Thyroid gland (tissue), 4 donors: ENCODE data around the gene CCDC154. TPM values are rescaled to one million over a fixed set of nuclear protein-coding genes. Genes with fewer than 3 reads are reported as not detected.

Experiments
- DNase-seq, 2 donors: peaks; one replicate each; pipeline ENCODE4 v3.0.0-alpha.2; 2019
- H3K27ac ChIP-seq, 3 donors: fragments of 200-600 bp; sonication (generic); 1 replicate in 2 of 3; 2 replicates in 1 of 3; pipeline ENCODE4 v1.5.1; 2016 to 2019; ENCODE audit warnings: mild to moderate bottlenecking in 1 of 3, moderate library complexity in 1 of 3
- H3K27me3 ChIP-seq: fragments of 200-600 bp; sonication (generic); one replicate; pipeline ENCODE4 v1.5.1; 2019
- H3K36me3 ChIP-seq, 2 donors: fragments of 200-600 bp; sonication (generic); one replicate each; pipeline ENCODE4 v1.5.1; 2016 to 2019
- H3K4me1 ChIP-seq, 2 donors: fragments of 200-600 bp; sonication (generic); one replicate each; pipeline ENCODE4 v1.5.1; 2017 to 2019
- H3K4me3 ChIP-seq, 3 donors: fragments of 200-600 bp; sonication (generic); replicated peaks in 1 of 3; 1 replicate in 2 of 3; 2 replicates in 1 of 3; pipeline ENCODE4 v1.5.1; 2016; ENCODE audit warnings: mild to moderate bottlenecking in 1 of 3
- H3K9me3 ChIP-seq: fragments of 200-600 bp; sonication (generic); one replicate; pipeline ENCODE4 v1.5.1; 2017
- CTCF ChIP-seq, 6 experiments: fragments of 200-600 bp in 3 of 6; fragments of 450-650 bp in 3 of 6; sonication (generic) in 3 of 6; IDR thresholded peaks; one replicate each; pipeline ENCODE4 v1.5.1; 2016 to 2019; ENCODE audit warnings: antibody characterized with exemption in 6 of 6, mild to moderate bottlenecking in 2 of 6, inconsistent platforms in 1 of 6, moderate library complexity in 1 of 6
- POLR2A ChIP-seq, 2 donors: fragments of 450-650 bp; IDR thresholded peaks; one replicate each; pipeline ENCODE4 v1.6.1; 2017; ENCODE audit warnings: antibody characterized with exemption in 2 of 2, mild to moderate bottlenecking in 2 of 2, moderate library complexity in 1 of 2
- WGBS, 2 donors: methylation state at CpG; one replicate each; pipeline ENCODE4 v1.1.5; 2017; 5-methylcytosine and 5-hydroxymethylcytosine counted together
- intact Hi-C: fragments of 100-400 bp; cut with DNase I; formaldehyde crosslinking; loops from one replicate; pipeline ENCODE4 v1.15.1; 2023
- total RNA-seq, 4 donors: library from RNA; depleted of rRNA; stranded (reverse); fragments of >200 nt; gene quantifications; one replicate each; pipeline ENCODE4 v1.2.3, GENCODE V29; 2016

CCDC154 gene
- total RNA-seq, 4 donors from 2014 or later = 0.27 to 1.6 (median 0.99) TPM

GRCh38 chr16:1394367-1394951, 49.9 kb downstream of the CCDC154 start:
- WGBS, 2 donors = 91 to 93% methylated on average over 5 to 19 of the region's 19 CpGs

GRCh38 chr16:1393613-1394176, 50.7 kb downstream of the CCDC154 start:
- Histone ChIP-seq H3K27me3 (no peaks in the 10 kb centered on the region), H3K36me3 (peaks cover 38 to 42% of the 10 kb centered on the region in 2 donors), H3K9me3 (no peaks in the 10 kb centered on the region), H3K27ac (no peak overlapping the region), H3K4me3 (no peak overlapping the region), H3K4me1 (no peaks in the 10 kb centered on the region)
- DNase-seq = no peak
- intact Hi-C loops = no loop called here
- TF ChIP-seq POLR2A (IDR thresholded peaks at IDR 0.05) (no peak), CTCF (IDR thresholded peaks at IDR 0.05) (no peak)
- 97 to 99% methylated on average over 13 to 17 of the region's 21 CpGs for WGBS, 2 donors

More at GRCh38 chr16:1394367-1394951, 49.9 kb downstream of the CCDC154 start:
- TF ChIP-seq CTCF (IDR thresholded peaks at IDR 0.05) = no peak
- no peak for TF ChIP-seq POLR2A (IDR thresholded peaks at IDR 0.05)
- intact Hi-C loops = no loop called here
- Histone ChIP-seq H3K27me3 (no peaks in the 10 kb centered on the region), H3K36me3 (peaks cover 38 to 44% of the 10 kb centered on the region in 2 donors), H3K27ac (no peak overlapping the region), H3K4me1 (no peaks in the 10 kb centered on the region), H3K9me3 (no peaks in the 10 kb centered on the region), H3K4me3 (no peak overlapping the region)
- no peak for DNase-seq

GRCh38 chr16:1392826-1393225, 51.5 kb downstream of the CCDC154 start:
- intact Hi-C loops = no loop called here
- WGBS, 2 donors = 93% methylated on average over 17 of the region's 17 CpGs
- no peak for TF ChIP-seq POLR2A (IDR thresholded peaks at IDR 0.05)
- no peak for TF ChIP-seq CTCF (IDR thresholded peaks at IDR 0.05)
- no peaks in the 10 kb centered on the region for H3K27me3 ChIP-seq
- DNase-seq = no peak
- no peaks in the 10 kb centered on the region for H3K9me3 ChIP-seq
- no peak overlapping the region for H3K27ac ChIP-seq
- H3K4me1 ChIP-seq = no peaks in the 10 kb centered on the region
- H3K36me3 ChIP-seq = peaks cover 40 to 42% of the 10 kb centered on the region in 2 donors
- no peak overlapping the region for H3K4me3 ChIP-seq

GRCh38 chr16:1390239-1390779, 54.0 kb downstream of the CCDC154 start:
- Histone ChIP-seq H3K36me3 (peaks cover 40 to 42% of the 10 kb centered on the region in 2 donors), H3K9me3 (no peaks in the 10 kb centered on the region), H3K27me3 (no peaks in the 10 kb centered on the region), H3K27ac (no peak overlapping the region), H3K4me3 (no peak overlapping the region), H3K4me1 (no peaks in the 10 kb centered on the region)
- DNase-seq = no peak
- intact Hi-C loops = no loop called here
- TF ChIP-seq POLR2A (IDR thresholded peaks at IDR 0.05) = no peak
- no peak for TF ChIP-seq CTCF (IDR thresholded peaks at IDR 0.05)
- WGBS, 2 donors = 89% methylated on average over 28 of the region's 28 CpGs

GRCh38 chr16:1389762-1390161, 54.6 kb downstream of the CCDC154 start:
- intact Hi-C loops = no loop called here
- WGBS, 2 donors = 94 to 96% methylated on average over 5 to 7 of the region's 7 CpGs
- DNase-seq = no peak

More at GRCh38 chr16:1389762-1390161, 54.6 kb downstream of the CCDC154 start:
- no peaks in the 10 kb centered on the region for H3K9me3 ChIP-seq
- H3K4me3 ChIP-seq = no peak overlapping the region
- no peaks in the 10 kb centered on the region for H3K4me1 ChIP-seq
- TF ChIP-seq CTCF (IDR thresholded peaks at IDR 0.05) = no peak
- no peak for TF ChIP-seq POLR2A (IDR thresholded peaks at IDR 0.05)
- H3K27ac ChIP-seq = no peak overlapping the region
- H3K27me3 ChIP-seq = no peaks in the 10 kb centered on the region
- H3K36me3 ChIP-seq = peaks cover 41 to 46% of the 10 kb centered on the region in 2 donors
